GM19240 (cell line): ENCODE results near the gene TSPEAR.

ENCODE experiments used
- DNase-seq: peaks from one replicate; pipeline ENCODE4 v3.0.0; 2011; ENCODE audit warnings: low spot score; ENCODE audit not compliant: insufficient read length

Gene TSPEAR

DNA sequence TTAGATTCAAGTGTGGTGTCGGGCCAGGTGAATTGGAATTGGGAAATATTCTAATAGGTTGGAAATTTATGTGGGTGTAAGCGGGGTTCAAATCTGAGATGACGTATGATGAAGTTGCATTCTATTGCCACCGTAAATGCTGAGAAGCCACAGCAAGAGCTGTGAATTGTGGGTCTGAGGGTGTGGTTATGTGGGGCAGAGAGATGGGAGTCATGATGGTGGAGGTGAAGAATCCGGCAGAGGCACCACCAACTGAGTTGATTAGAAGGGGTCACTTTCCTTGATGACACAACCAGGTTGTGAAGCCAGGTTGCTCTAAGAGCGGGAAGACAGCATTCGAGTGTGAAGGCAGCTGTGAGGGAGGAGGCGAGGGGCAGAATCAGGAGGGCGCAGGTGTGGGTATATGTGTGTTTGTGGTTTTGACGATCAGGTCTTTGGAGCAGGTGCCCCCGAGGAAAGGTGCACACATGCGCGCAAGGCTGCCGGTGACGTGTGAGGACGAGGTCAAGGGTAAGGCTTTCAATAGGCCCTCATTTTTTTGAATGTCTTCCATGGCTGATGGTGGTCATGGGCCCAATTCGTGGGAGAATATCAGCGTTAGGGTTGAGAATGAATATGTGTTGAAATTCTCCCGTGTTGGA, 237.3 kb downstream of the TSPEAR start:
- DNase-seq = no peak

GRCh38 chr21:44471996-44472395, 239.4 kb downstream of the TSPEAR start:
- DNase-seq = no peak

GRCh38 chr21:44471341-44471740, 240.0 kb downstream of the TSPEAR start:
- DNase-seq = no peak

- DNase-seq = no peak
Observed at GRCh38 chr21:44467859-44468195, 243.5 kb downstream of the TSPEAR start.

DNA sequence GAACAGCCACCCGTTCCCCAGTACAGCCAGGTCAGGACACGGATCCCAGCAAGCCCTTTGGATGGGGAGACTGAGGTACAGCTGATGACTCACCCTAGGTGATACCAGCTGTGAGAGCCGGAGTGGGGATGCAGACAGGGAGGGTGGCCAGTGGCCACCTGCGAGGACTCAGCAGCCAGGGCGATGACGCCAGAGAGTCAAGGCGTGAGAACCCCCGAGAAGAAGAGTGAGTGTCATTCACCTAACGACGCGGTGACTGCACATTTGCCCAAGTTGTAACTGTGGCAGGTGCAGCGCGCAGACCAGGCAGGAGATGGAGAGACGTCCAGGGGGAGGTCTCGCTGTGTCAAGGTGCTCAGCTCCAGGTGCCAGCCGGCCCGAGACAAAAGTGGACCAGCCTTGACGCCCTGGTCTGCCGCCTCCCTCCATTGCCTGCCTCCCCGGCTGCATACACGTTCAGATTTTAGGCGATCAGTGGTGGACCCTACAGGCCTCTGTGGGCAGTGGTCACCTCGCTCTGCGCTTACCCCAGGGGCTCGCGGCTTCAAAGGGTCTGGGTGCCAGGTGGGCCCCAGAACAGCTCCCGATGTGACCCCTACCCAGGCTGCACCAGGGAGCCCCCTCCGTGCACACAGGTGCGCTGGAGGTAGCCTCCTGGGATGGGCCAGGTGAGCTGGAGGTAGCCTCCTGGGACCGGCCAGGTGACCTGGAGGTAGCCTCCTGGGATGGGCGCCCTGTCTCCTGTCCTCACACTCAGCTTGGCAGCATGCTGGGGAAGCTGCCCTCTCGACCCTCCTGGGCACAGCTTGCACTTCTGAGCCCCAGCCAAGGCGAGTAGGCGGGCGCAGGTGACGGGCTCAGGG, 244.1 kb downstream of the TSPEAR start:
- no peak for DNase-seq

- no peak for DNase-seq
Observed at GRCh38 chr21:44466351-44466954, 244.9 kb downstream of the TSPEAR start.

DNA sequence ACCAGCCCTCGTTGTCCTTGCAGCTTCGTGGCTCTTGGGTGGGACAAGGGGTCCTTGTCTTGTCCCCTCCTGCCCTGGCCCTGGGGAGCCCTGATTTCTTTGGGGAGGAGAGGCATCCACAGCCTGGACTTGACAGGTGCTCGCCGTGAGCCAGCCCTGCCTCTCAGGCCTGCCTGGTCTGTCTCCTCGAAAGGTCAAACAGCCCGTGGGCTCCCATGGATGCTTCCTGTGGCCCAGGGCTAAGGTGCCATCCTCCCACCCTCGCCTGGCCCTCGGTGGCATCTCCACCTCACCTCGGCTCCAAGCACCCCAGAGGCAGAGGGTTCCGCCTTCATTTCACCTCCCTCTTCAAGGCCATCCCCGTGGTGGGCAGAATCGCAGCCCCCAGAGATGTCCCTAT, 247.0 kb downstream of the TSPEAR start:
- DNase-seq = no peak

- DNase-seq = no peak
Observed at GRCh38 chr21:44463724-44464123, 247.6 kb downstream of the TSPEAR start.

DNA sequence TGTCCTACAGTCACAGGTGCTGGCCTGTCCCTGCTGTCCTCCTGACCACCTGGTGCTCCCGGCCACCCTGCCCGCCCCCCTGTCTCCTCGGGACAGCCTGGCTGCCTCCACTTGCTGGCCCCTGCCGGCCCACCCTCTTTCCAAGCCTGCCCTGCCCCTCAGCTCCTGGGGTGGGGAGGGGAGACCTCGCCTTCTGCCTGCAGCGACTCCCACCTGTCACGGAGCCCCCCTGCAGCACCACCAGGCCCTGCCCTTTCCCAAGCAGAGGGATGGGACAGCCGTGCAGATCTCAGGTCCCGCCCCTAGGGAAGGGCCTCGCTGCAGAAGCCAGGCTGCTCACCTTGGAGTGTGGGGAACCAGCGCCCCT, 248.6 kb downstream of the TSPEAR start:
- DNase-seq = no peak

GRCh38 chr21:44462086-44462833, 249.1 kb downstream of the TSPEAR start:
- DNase-seq = no peak

DNA sequence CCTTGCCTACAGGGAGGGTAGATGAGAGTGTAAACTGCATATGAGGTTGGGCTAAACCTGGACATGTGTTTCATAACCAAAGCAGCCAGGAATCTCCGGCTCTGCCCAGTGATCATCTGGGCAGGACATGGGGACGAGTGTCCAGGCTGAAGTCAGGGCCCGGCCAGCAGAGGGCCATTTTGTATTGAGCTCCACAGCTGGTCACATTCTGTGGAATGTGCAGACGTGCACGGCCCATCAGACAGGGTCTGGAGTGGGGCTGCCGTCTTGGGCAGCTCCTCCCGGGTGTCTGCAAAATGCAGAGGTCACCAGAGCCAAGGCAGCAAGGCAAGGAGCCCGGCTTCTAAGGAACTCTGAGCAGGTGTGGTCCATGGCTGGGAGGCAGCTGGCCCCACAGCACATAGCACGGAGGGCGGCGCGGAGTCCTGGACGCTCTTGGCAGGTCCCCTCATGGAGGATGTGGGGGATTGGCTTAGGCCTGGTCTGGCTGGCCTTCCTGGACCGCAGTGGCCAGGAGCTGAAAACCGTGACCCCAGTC, 249.8 kb downstream of the TSPEAR start:
- no peak for DNase-seq

- no peak for DNase-seq
Observed at GRCh38 chr21:44461005-44461404, 250.4 kb downstream of the TSPEAR start.

GRCh38 chr21:44460441-44460755, 251.0 kb downstream of the TSPEAR start:
- no peak for DNase-seq

- DNase-seq = no peak
Observed at GRCh38 chr21:44459712-44460440, 251.5 kb downstream of the TSPEAR start.

GRCh38 chr21:44458971-44459711, 252.2 kb downstream of the TSPEAR start:
- no peak for DNase-seq

DNA sequence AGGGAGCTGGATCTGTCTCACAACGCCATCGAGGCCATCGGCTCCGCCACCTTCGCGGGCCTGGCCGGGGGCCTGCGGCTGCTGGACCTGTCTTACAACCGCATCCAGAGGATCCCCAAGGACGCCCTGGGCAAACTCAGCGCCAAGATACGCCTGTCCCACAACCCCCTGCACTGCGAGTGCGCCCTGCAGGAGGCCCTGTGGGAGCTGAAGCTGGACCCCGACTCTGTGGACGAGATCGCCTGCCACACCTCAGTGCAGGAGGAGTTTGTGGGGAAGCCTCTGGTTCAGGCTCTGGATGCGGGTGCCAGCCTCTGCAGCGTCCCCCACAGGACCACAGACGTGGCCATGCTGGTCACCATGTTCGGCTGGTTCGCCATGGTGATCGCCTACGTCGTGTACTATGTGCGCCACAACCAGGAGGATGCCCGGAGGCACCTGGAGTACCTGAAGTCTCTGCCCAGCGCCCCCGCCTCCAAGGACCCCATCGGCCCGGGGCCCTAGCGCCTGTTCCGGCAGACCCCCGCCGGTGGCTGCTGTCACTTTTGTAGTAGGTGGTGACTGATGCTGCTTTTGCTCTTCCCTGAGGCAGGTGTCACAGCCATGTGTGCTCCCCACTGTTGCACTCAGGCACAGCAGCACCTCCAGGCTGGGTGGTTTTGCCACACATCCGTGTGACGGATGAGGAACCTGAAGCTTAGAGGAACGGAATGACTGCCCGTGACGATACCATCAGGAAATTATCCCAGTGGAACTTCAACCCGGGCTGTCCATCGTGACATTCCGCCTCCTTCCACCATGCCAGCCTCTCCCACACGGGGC, 254.2 kb downstream of the TSPEAR start:
- DNase-seq = no peak

DNA sequence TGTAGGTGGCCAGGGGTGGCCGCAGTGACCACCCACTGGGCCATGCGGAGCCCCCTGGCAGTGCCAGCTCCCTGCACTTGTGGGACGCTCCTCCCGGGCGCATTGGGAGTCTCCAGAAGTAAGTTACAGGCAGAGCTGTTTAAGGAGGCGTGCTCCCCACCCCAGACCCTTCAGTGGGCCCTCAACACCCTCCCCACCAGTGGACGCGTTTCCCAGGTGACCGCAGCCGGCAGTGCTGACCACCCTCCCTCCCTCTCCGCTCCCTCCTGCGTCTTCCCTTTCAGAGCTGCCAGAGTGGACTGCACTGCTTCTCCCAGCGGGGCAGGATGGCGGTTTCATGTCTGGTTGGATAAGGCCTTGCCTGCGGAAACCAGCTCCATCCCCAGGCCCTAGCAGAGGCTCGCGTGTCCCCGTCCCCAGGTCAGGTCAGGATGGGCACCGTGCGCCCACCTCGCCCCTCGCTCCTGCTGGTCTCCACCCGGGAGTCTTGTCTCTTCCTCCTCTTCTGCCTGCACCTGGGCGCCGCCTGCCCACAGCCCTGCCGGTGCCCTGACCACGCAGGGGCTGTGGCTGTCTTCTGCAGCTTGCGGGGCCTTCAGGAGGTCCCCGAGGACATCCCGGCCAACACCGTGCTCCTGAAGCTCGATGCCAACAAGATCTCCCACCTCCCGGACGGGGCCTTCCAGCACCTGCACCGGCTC, 255.0 kb downstream of the TSPEAR start:
- DNase-seq = no peak

DNA sequence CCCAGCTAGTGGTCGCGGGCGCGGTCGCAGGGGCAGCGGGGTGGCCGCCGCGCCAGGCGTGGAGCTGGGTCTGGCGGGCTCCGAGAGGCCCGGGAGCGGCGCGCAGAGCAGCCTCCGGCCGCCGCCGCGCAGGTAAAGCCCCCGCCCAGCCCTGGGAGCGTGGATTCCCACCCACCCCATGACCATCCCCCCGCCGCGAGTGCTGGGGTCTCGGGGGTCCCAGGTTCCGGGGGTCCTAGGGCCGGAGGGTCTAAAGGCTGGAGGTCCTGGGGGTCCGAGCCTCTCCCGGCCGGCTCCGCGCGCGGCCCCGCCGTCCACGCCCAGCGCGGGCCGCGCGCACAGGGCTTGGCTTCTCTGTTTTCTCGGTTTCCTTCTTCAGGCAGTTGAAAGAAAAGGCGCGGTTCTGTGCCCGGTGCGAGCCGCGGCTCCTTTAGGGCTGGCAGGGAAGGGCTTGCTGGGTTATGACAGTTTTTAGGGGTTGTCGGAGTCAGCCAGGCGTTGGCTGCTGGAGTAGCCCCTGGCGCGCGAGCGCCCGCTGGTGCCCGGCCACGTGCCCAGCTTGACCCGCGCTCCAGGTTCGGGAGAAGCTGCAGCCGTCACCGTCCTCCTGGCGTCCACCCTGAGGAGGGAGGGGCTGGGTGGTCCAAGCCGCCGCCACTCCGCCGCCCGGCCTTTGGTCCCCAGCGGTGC, 255.7 kb downstream of the TSPEAR start:
- DNase-seq = peak; percentile 47
